SU-DHL-6 (cell line): ENCODE results near the gene PALLD.
"Not testable (repeated sequence)": the region's sequence is repeated elsewhere in the genome, so short reads cannot be mapped to it uniquely, and the experiment has no call there.

Experiments used
- H2AFZ ChIP-seq: fragments of 200-600 bp; sonication (generic); 2 replicates; pipeline ENCODE4 v1.6.1; 2014; ENCODE audit warnings: low read depth, mild to moderate bottlenecking, moderate library complexity, mixed read lengths, antibody characterized with exemption, low read length; ENCODE audit not compliant: severe bottlenecking
- H3F3A ChIP-seq: fragments of 200-600 bp; shearing (Covaris generic); 2 replicates; pipeline ENCODE4 v1.6.0; 2016; ENCODE audit warnings: antibody characterized with exemption, mild to moderate bottlenecking; ENCODE audit not compliant: insufficient read depth
- H3K27ac ChIP-seq: fragments of 200-600 bp; sonication (generic); 2 replicates; pipeline ENCODE4 v1.5.1; 2016; ENCODE audit warnings: low read depth, mild to moderate bottlenecking, low read length, moderate library complexity, mixed read lengths
- H3K27me3 ChIP-seq: fragments of 200-600 bp; sonication (generic), shearing (Covaris generic); 2 replicates; pipeline ENCODE4 v1.6.0; 2014; ENCODE audit warnings: mild to moderate bottlenecking, low read length
- H3K36me3 ChIP-seq: fragments of 200-600 bp; sonication (generic); 2 replicates; pipeline ENCODE4 v1.6.1; 2014; ENCODE audit warnings: mild to moderate bottlenecking, low read length, mixed read lengths
- H3K4me2 ChIP-seq: fragments of 300-600, 200-600 bp; shearing (Covaris generic), sonication (generic); 2 replicates; pipeline ENCODE4 v1.6.0; 2014; ENCODE audit warnings: low read length, low read depth, mild to moderate bottlenecking; ENCODE audit not compliant: poor library complexity, severe bottlenecking
- H3K4me3 ChIP-seq: fragments of 200-600 bp; sonication (generic); 2 replicates; pipeline ENCODE4 v1.5.1; 2014; ENCODE audit warnings: antibody characterized with exemption, low read length, mild to moderate bottlenecking, mixed read lengths; ENCODE audit not compliant: insufficient read depth, poor library complexity, severe bottlenecking
- H3K79me2 ChIP-seq: fragments of 200-600 bp; sonication (generic); 2 replicates; pipeline ENCODE4 v1.6.1; 2014; ENCODE audit warnings: mild to moderate bottlenecking, low read length, moderate library complexity; ENCODE audit not compliant: insufficient read depth
- H3K9ac ChIP-seq: fragments of 200-600 bp; sonication (generic); 2 replicates; pipeline ENCODE4 v1.7.0; 2014; ENCODE audit warnings: mild to moderate bottlenecking, low read length
- H3K9me2 ChIP-seq: fragments of 200-600 bp; sonication (generic); replicated peaks from 2 replicates; pipeline ENCODE4 v1.6.1; 2014; ENCODE audit warnings: low read length; ENCODE audit not compliant: insufficient read depth
- H3K9me3 ChIP-seq: fragments of 200-600 bp; sonication (generic); 2 replicates; pipeline ENCODE4 v1.6.1; 2014; ENCODE audit warnings: low read length, mixed read lengths; ENCODE audit not compliant: insufficient read depth
- H4K20me1 ChIP-seq: fragments of 200-600 bp; sonication (generic); 2 replicates; pipeline ENCODE4 v1.6.1; 2014; ENCODE audit warnings: low read depth, mild to moderate bottlenecking, antibody characterized with exemption, low read length, moderate library complexity, mixed read lengths
- EZH2phosphoT487 ChIP-seq: fragments of 200-600 bp; sonication (generic), shearing (Covaris generic); conservative IDR thresholded peaks from 2 replicates; pipeline ENCODE4 v1.6.1; 2018; ENCODE audit warnings: mild to moderate bottlenecking, antibody characterized with exemption, low read length, moderate library complexity, mixed read lengths
- TF ChIP-seq, protein P1 (sequence below): fragments of 200-600 bp; sonication (generic); IDR thresholded peaks from one replicate; pipeline ENCODE4 v1.5.1; 2017; ENCODE audit warnings: antibody characterized with exemption, mild to moderate bottlenecking, low read length, moderate library complexity; ENCODE audit not compliant: insufficient read depth, poor library complexity, severe bottlenecking

PALLD gene

DNA sequence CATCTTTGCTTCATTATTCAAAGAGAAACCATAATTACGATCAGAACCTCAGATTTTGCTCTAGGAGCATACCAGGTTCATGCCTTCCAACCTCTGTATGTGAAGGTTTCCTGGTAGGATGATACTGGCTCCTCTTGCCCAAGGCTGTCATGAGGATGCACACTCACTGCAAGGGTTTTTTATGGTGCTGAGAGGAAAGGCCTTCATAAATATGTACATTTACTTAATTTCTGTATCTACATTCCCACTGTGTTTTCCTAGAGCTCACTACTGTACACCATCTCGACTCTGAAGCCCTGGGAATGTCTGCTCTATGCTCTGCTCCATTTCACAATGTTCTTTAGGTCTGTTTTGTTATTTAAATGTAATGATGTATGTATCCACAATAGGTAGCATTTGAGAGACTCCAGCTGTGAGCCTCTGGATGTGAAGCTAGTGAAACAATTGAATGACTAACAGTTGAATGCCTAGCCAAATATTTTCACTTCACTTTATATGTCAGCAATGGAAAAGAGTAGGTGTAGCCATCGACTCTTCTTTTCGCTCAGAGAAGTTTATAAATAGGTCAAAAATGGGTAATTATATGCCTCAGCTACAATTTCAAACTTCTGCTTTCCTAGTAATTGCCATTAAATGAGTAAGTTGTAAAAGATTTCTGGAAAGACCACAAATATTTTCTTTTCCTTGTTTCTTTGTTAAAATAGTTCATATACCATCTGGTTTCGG is 228.0 kb downstream of the PALLD start:
- no peak overlapping the region for H2AFZ ChIP-seq
- TF ChIP-seq, protein P1, sequence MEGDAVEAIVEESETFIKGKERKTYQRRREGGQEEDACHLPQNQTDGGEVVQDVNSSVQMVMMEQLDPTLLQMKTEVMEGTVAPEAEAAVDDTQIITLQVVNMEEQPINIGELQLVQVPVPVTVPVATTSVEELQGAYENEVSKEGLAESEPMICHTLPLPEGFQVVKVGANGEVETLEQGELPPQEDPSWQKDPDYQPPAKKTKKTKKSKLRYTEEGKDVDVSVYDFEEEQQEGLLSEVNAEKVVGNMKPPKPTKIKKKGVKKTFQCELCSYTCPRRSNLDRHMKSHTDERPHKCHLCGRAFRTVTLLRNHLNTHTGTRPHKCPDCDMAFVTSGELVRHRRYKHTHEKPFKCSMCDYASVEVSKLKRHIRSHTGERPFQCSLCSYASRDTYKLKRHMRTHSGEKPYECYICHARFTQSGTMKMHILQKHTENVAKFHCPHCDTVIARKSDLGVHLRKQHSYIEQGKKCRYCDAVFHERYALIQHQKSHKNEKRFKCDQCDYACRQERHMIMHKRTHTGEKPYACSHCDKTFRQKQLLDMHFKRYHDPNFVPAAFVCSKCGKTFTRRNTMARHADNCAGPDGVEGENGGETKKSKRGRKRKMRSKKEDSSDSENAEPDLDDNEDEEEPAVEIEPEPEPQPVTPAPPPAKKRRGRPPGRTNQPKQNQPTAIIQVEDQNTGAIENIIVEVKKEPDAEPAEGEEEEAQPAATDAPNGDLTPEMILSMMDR: no peak
- TF ChIP-seq EZH2phosphoT487: no peak
- no peaks in the 10 kb centered on the region for H3K36me3 ChIP-seq
- H3K9ac ChIP-seq: no peak overlapping the region
- no peaks in the 10 kb centered on the region for H3K27me3 ChIP-seq
- no peak overlapping the region for H3K4me2 ChIP-seq
- no peaks in the 10 kb centered on the region for H3F3A ChIP-seq
- H3K79me2 ChIP-seq: no peaks in the 10 kb centered on the region
- no peak overlapping the region for H3K27ac ChIP-seq
- no peaks in the 10 kb centered on the region for H4K20me1 ChIP-seq
- no peaks in the 10 kb centered on the region for H3K9me2 ChIP-seq
- no peak overlapping the region for H3K4me3 ChIP-seq
- no peaks in the 10 kb centered on the region for H3K9me3 ChIP-seq

DNA sequence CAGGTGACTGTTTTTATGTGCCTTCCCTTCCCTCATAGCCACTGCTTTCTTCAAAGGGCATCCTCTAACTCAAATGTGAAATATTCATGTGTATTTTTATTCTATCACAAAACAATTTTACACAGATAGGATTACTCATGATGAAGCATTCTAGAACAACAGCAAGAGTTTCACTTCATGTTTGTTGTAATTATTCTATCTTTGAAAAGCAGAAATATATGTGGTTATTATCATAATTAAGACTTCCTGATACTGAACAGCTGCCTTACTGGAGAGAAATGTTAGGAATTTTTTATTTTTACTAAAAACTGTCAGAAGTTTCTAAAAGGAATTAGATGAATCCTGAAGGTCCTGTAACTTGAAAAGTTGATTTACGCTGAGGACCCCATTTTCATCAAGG is 229.1 kb downstream of the PALLD start:
- Histone ChIP-seq H3K9me2 (no peaks in the 10 kb centered on the region), H3K4me2 (no peak overlapping the region), H3K9me3 (no peaks in the 10 kb centered on the region), H3K4me3 (no peak overlapping the region), H3K27ac (no peak overlapping the region), H3K79me2 (no peaks in the 10 kb centered on the region), H2AFZ (no peak overlapping the region), H3K27me3 (no peaks in the 10 kb centered on the region), H3K36me3 (no peaks in the 10 kb centered on the region), H3K9ac (no peak overlapping the region), H3F3A (no peaks in the 10 kb centered on the region), H4K20me1 (no peaks in the 10 kb centered on the region)
- TF ChIP-seq, protein P1: no peak
- TF ChIP-seq EZH2phosphoT487: no peak

DNA sequence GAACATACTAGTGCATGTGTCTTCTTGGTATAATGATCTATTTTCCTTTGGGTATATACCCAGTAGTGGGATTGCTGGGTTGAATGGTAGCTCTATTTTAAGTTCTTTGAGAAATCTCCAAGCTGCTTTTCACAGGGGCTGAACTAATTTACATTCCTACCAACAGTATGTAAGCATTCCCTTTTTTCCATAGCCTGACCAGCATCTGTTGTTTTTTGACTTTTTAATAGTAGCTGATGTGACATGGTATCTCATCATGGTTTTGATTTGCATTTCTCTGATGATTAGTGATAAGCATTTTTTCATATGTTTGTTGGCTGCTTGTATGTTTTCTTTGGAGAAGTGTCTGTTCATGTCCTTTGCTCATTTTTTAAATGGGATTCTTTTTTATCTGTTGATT is 230.3 kb downstream of the PALLD start:
- H3K4me3 ChIP-seq, H3K27me3 ChIP-seq, H2AFZ ChIP-seq, H3K79me2 ChIP-seq, H3K9me2 ChIP-seq, H3K9ac ChIP-seq, H3K27ac ChIP-seq, H3K4me2 ChIP-seq, H3K9me3 ChIP-seq, H3K36me3 ChIP-seq, H3F3A ChIP-seq, H4K20me1 ChIP-seq: not testable (repeated sequence)

DNA sequence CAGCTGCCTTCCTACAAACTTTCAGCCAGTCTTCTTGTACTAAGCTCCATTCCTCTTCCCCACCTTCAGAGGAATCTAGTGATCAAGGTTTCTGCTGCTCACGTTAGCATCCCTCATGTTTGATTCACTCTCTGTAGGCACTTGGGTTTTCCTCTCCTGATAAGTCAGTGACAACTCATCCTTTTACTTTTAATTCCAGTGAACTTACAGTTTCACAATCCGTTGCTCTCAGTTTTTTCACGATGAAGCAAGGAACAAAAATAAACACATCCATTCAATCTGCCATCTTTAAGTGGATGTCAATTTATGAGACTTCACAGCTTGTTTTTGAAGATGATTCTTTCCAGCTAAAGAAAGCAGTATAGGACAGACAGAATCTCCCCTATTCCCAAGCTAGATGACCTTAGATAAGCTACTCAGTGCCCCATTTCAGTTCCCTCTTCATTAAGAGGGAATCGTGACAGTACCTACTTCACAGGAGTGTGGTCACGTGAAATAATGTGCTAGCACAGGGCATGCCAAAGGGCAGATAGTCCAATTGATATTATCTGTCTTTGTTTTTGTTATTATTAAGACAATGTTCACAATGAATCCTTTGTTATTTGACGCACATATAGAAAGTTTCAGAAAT is 234.3 kb downstream of the PALLD start:
- H3K27ac ChIP-seq: no peak overlapping the region
- no peak overlapping the region for H2AFZ ChIP-seq

More for the DNA sequence above, 234.3 kb downstream of the PALLD start:
- Histone ChIP-seq H3K9me2 (no peaks in the 10 kb centered on the region), H3K36me3 (no peaks in the 10 kb centered on the region), H3F3A (no peaks in the 10 kb centered on the region), H3K79me2 (no peaks in the 10 kb centered on the region), H3K9me3 (no peaks in the 10 kb centered on the region), H3K4me2 (no peak overlapping the region), H3K9ac (no peak overlapping the region), H4K20me1 (no peaks in the 10 kb centered on the region), H3K27me3 (no peaks in the 10 kb centered on the region), H3K4me3 (no peak overlapping the region)
- TF ChIP-seq EZH2phosphoT487: no peak
- TF ChIP-seq, protein P1: no peak
